IPS-18c (cell line): ENCODE results near the gene TSPYL4.

ENCODE experiments used
- H3K4me3 ChIP-seq: 2 replicates; pipeline ENCODE4 v1.7.0; 2013; ENCODE audit warnings: low read depth, mild to moderate bottlenecking, low read length, moderate library complexity; ENCODE audit not compliant: insufficient read depth
- H3K9me3 ChIP-seq: one replicate; pipeline ENCODE4 v1.6.1; 2013; ENCODE audit warnings: mild to moderate bottlenecking, low read length, moderate library complexity; ENCODE audit not compliant: control insufficient read depth, insufficient read depth

Gene TSPYL4

GRCh38 chr6:116251568-116252384 is 2.1 kb downstream of the TSPYL4 start:
- peak overlapping the region; percentile 22; the same call in 1 of the 2 replicates for H3K4me3 ChIP-seq
- H3K9me3 ChIP-seq: no peaks in the 10 kb centered on the region

GRCh38 chr6:116248577-116248976 is 5.3 kb downstream of the TSPYL4 start:
- Histone ChIP-seq H3K4me3 (no peak overlapping the region), H3K9me3 (no peaks in the 10 kb centered on the region)

GRCh38 chr6:116247285-116247684 is 6.6 kb downstream of the TSPYL4 start:
- H3K9me3 ChIP-seq: no peaks in the 10 kb centered on the region
- H3K4me3 ChIP-seq: no peak overlapping the region

- H3K4me3 ChIP-seq: no peak overlapping the region
- no peaks in the 10 kb centered on the region for H3K9me3 ChIP-seq
Measured at GRCh38 chr6:116246089-116246488, 7.8 kb downstream of the TSPYL4 start.

GRCh38 chr6:116244284-116244683 is 9.6 kb downstream of the TSPYL4 start:
- H3K9me3 ChIP-seq: no peaks in the 10 kb centered on the region
- no peak overlapping the region for H3K4me3 ChIP-seq

GRCh38 chr6:116239856-116240255 is 14.0 kb downstream of the TSPYL4 start:
- Histone ChIP-seq H3K9me3 (no peaks in the 10 kb centered on the region), H3K4me3 (no peak overlapping the region)

GRCh38 chr6:116239256-116239655 is 14.6 kb downstream of the TSPYL4 start:
- Histone ChIP-seq H3K4me3 (no peak overlapping the region), H3K9me3 (no peaks in the 10 kb centered on the region)

- Histone ChIP-seq H3K9me3 (no peaks in the 10 kb centered on the region), H3K4me3 (no peak overlapping the region)
Measured at GRCh38 chr6:116238083-116238482, 15.8 kb downstream of the TSPYL4 start.

- Histone ChIP-seq H3K9me3 (no peaks in the 10 kb centered on the region), H3K4me3 (no peak overlapping the region)
Measured at GRCh38 chr6:116234689-116235088, 19.2 kb downstream of the TSPYL4 start.

GRCh38 chr6:116229287-116229913 is 24.5 kb downstream of the TSPYL4 start:
- H3K4me3 ChIP-seq: no peak overlapping the region; the same call in 1 of the 2 replicates

GRCh38 chr6:116223355-116223754 is 30.5 kb downstream of the TSPYL4 start:
- H3K9me3 ChIP-seq: no peaks in the 10 kb centered on the region
- no peak overlapping the region for H3K4me3 ChIP-seq

More at GRCh38 chr6:116229287-116229913, 24.5 kb downstream of the TSPYL4 start:
- H3K9me3 ChIP-seq: no peaks in the 10 kb centered on the region

GRCh38 chr6:116221911-116222310 is 32.0 kb downstream of the TSPYL4 start:
- H3K9me3 ChIP-seq: no peaks in the 10 kb centered on the region
- no peak overlapping the region for H3K4me3 ChIP-seq

GRCh38 chr6:116221067-116221466 is 32.8 kb downstream of the TSPYL4 start:
- no peaks in the 10 kb centered on the region for H3K9me3 ChIP-seq
- H3K4me3 ChIP-seq: no peak overlapping the region

- no peaks in the 10 kb centered on the region for H3K9me3 ChIP-seq
- no peak overlapping the region for H3K4me3 ChIP-seq
Measured at GRCh38 chr6:116218866-116219265, 35.0 kb downstream of the TSPYL4 start.

GRCh38 chr6:116218172-116218633 is 35.7 kb downstream of the TSPYL4 start:
- Histone ChIP-seq H3K9me3 (no peaks in the 10 kb centered on the region), H3K4me3 (no peak overlapping the region)

GRCh38 chr6:116217069-116217468 is 36.8 kb downstream of the TSPYL4 start:
- H3K4me3 ChIP-seq: no peak overlapping the region
- no peaks in the 10 kb centered on the region for H3K9me3 ChIP-seq

GRCh38 chr6:116215414-116215813 is 38.5 kb downstream of the TSPYL4 start:
- no peak overlapping the region for H3K4me3 ChIP-seq
- no peaks in the 10 kb centered on the region for H3K9me3 ChIP-seq

GRCh38 chr6:116214681-116215080 is 39.2 kb downstream of the TSPYL4 start:
- Histone ChIP-seq H3K4me3 (no peak overlapping the region), H3K9me3 (no peaks in the 10 kb centered on the region)
